ENCODE measurements around the gene GNGT2. TPM values are rescaled to one million over a fixed set of nuclear protein-coding genes. Genes with fewer than 3 reads are reported as not detected.

GNGT2 gene
- total and polyA plus RNA-seq, 2 of the 4 experiments (the other 2 are of a cell fraction) = 0.18 to 0.79 TPM

- no peak overlapping the region for H2AFZ ChIP-seq (replicated peaks; ENCODE audit: low read length, poor library complexity)
- no peak overlapping the region for H3K4me3 ChIP-seq (ENCODE audit: insufficient read depth, low read depth, low read length)
- no peak overlapping the region for H2BK5ac ChIP-seq (ENCODE audit: low read depth, low read length, poor library complexity, severe bottlenecking)
- H2BK120ac ChIP-seq (ENCODE audit: low read depth, low read length) = no peak overlapping the region
- TF ChIP-seq MAZ (IDR thresholded peaks at IDR 0.05; ENCODE audit: borderline replicate concordance, low read depth, low read length) (no peak), POLR2A (IDR thresholded peaks at IDR 0.05; ENCODE audit: low read depth, low read length) (no peak), RCOR1 (IDR thresholded peaks at IDR 0.05; ENCODE audit: insufficient replicate concordance, low read length) (no peak), SMC3 (IDR thresholded peaks at IDR 0.05; ENCODE audit: low read depth, low read length) (no peak), USF2 (IDR thresholded peaks at IDR 0.05; ENCODE audit: low read depth, low read length) (no peak), BHLHE40 (IDR thresholded peaks at IDR 0.05; ENCODE audit: low read depth, low read length) (no peak), ELK1 (IDR thresholded peaks at IDR 0.05; ENCODE audit: borderline replicate concordance, low read depth, low read length) (no peak), NFE2L2 (IDR thresholded peaks at IDR 0.05; ENCODE audit: low read depth, low read length) (no peak), MAFK (IDR thresholded peaks at IDR 0.05; ENCODE audit: low read depth, low read length) (no peak), CHD1 (IDR thresholded peaks at IDR 0.05; ENCODE audit: low read depth, low read length) (no peak)
- TF ChIP-seq, protein P1, sequence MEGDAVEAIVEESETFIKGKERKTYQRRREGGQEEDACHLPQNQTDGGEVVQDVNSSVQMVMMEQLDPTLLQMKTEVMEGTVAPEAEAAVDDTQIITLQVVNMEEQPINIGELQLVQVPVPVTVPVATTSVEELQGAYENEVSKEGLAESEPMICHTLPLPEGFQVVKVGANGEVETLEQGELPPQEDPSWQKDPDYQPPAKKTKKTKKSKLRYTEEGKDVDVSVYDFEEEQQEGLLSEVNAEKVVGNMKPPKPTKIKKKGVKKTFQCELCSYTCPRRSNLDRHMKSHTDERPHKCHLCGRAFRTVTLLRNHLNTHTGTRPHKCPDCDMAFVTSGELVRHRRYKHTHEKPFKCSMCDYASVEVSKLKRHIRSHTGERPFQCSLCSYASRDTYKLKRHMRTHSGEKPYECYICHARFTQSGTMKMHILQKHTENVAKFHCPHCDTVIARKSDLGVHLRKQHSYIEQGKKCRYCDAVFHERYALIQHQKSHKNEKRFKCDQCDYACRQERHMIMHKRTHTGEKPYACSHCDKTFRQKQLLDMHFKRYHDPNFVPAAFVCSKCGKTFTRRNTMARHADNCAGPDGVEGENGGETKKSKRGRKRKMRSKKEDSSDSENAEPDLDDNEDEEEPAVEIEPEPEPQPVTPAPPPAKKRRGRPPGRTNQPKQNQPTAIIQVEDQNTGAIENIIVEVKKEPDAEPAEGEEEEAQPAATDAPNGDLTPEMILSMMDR (conservative IDR thresholded peaks at IDR 0.05; ENCODE audit: low read depth, low read length) = no peak
- H3K4me2 ChIP-seq (ENCODE audit: low read depth, low read length) = no peak overlapping the region
- BruUV-seq (replicated peaks) = no TSS peak
- no peak overlapping the region for H3K18ac ChIP-seq (ENCODE audit: low read depth, low read length)
- H3K14ac ChIP-seq (replicated peaks; ENCODE audit: low read depth, low read length) = no peak overlapping the region
- intact Hi-C loops (cut with micrococcal nuclease) = no loop called here
- H3K79me1 ChIP-seq (ENCODE audit: low read depth in 1 of 2, low read length in 2 of 2) = no peaks in the 10 kb centered on the region
- H3K4me1 ChIP-seq (ENCODE audit: control insufficient read depth, insufficient read depth, low read length) = peaks cover 9% of the 10 kb centered on the region
- H3K9me3 ChIP-seq (ENCODE audit: control insufficient read depth, insufficient read depth, low read length) = no peaks in the 10 kb centered on the region
- no peak overlapping the region for H3K27ac ChIP-seq (ENCODE audit: insufficient read depth, low read length)
- H3K56ac ChIP-seq (ENCODE audit: extremely low read depth, insufficient read depth, low read length) = no peak overlapping the region
- no peak overlapping the region for H3K9ac ChIP-seq (ENCODE audit: low read depth, low read length)
- H3K23ac ChIP-seq (ENCODE audit: low read depth, low read length) = no peak overlapping the region
- H2AK5ac ChIP-seq (ENCODE audit: low read depth, low read length) = no peak overlapping the region
- H3K9me1 ChIP-seq (ENCODE audit: insufficient read depth, low read length) = peaks cover 11% of the 10 kb centered on the region
- no peak overlapping the region for H3K4ac ChIP-seq (ENCODE audit: low read depth, low read length)
- CTCF ChIA-PET = interaction anchor here (1.5 kb wide), 1 partner anchor 9 kb away, joined by 3 read pairs; no protein-coding TSS in a partner anchor
- no peak overlapping the region for H2AK9ac ChIP-seq (replicated peaks; ENCODE audit: low read depth, low read length, poor library complexity)
- no peak overlapping the region for H4K8ac ChIP-seq (ENCODE audit: low read depth in 2 of 2, low read length in 2 of 2)
- peaks cover under 1% of the 10 kb centered on the region; the same call in 1 of the 2 replicates for H3K27me3 ChIP-seq (ENCODE audit: control insufficient read depth, insufficient read depth, low read length)
- H4K5ac ChIP-seq (ENCODE audit: low read depth, low read length) = no peak overlapping the region
- no peaks in the 10 kb centered on the region for H3K36me3 ChIP-seq (ENCODE audit: control insufficient read depth, insufficient read depth, low read length)
- ATAC-seq (ENCODE audit: low read depth) (no peak), DNase-seq (no peak)
- in situ Hi-C loops (cut with MboI; ENCODE audit: low sequenced_read_pairs) = no loop called here
- POLR2A ChIA-PET (ENCODE audit: unreplicated experiment) = no interaction called here
- dilution Hi-C loops (cut with HindIII; ENCODE audit: low sequenced_read_pairs, unreplicated experiment) = no loop called here
- no peak overlapping the region for H2BK15ac ChIP-seq (ENCODE audit: low read depth, low read length)
- H2BK20ac ChIP-seq (ENCODE audit: low read depth, low read length) = no peak overlapping the region
- no peak overlapping the region for H4K91ac ChIP-seq (ENCODE audit: insufficient read depth, low read depth, low read length)
- no peaks in the 10 kb centered on the region for H4K20me1 ChIP-seq (ENCODE audit: insufficient read depth, low read length)
- no CpG with 5 or more reads among the region's 2 CpGs for WGBS, 2 experiments (ENCODE audit: extremely low coverage in 2 of 2, insufficient read length in 1 of 2)
These were observed 3.5 kb upstream of the GNGT2 start for GRCh38 chr17:49213847-49214246.

All from IMR-90 (cell line).